ENCODE data around the gene RAB39A.

RAB39A gene

GRCh38 chr11:107969219-107969618, 41.0 kb downstream of the RAB39A start:
- no peaks in the 10 kb centered on the region for H3K36me3 ChIP-seq (ENCODE audit: control insufficient read depth, insufficient read depth, low read length)
- no peak overlapping the region for H3K4me3 ChIP-seq (replicated peaks; ENCODE audit: low read depth, low read length)
- no peak for DNase-seq (ENCODE audit: extremely low read depth, insufficient read length)
- H3K27me3 ChIP-seq (replicated peaks; ENCODE audit: control insufficient read depth, insufficient read depth, low read length) = no peaks in the 10 kb centered on the region
- no peak for TF ChIP-seq CTCF (IDR thresholded peaks at IDR 0.05; ENCODE audit: insufficient read depth, low read length, poor library complexity, severe bottlenecking)

- no peak for DNase-seq (ENCODE audit: extremely low read depth, insufficient read length)
- no peaks in the 10 kb centered on the region for H3K36me3 ChIP-seq (ENCODE audit: control insufficient read depth, insufficient read depth, low read length)
- no peaks in the 10 kb centered on the region for H3K27me3 ChIP-seq (replicated peaks; ENCODE audit: control insufficient read depth, insufficient read depth, low read length)
- no peak for TF ChIP-seq CTCF (IDR thresholded peaks at IDR 0.05; ENCODE audit: insufficient read depth, low read length, poor library complexity, severe bottlenecking)
- H3K4me3 ChIP-seq (replicated peaks; ENCODE audit: low read depth, low read length) = no peak overlapping the region
These were observed 41.8 kb downstream of the RAB39A start for GRCh38 chr11:107970049-107970448.

- Histone ChIP-seq H3K4me3 (replicated peaks; ENCODE audit: low read depth, low read length) (no peak overlapping the region), H3K27me3 (replicated peaks; ENCODE audit: control insufficient read depth, insufficient read depth, low read length) (no peaks in the 10 kb centered on the region), H3K36me3 (ENCODE audit: control insufficient read depth, insufficient read depth, low read length) (no peaks in the 10 kb centered on the region)
- no peak for DNase-seq (ENCODE audit: extremely low read depth, insufficient read length)
- TF ChIP-seq CTCF (IDR thresholded peaks at IDR 0.05; ENCODE audit: insufficient read depth, low read length, poor library complexity, severe bottlenecking) = no peak
These were observed 45.4 kb downstream of the RAB39A start for GRCh38 chr11:107973641-107974040.

- no peak for TF ChIP-seq CTCF (IDR thresholded peaks at IDR 0.05; ENCODE audit: insufficient read depth, low read length, poor library complexity, severe bottlenecking)
- Histone ChIP-seq H3K27me3 (replicated peaks; ENCODE audit: control insufficient read depth, insufficient read depth, low read length) (no peaks in the 10 kb centered on the region), H3K36me3 (ENCODE audit: control insufficient read depth, insufficient read depth, low read length) (no peaks in the 10 kb centered on the region), H3K4me3 (replicated peaks; ENCODE audit: low read depth, low read length) (no peak overlapping the region)
- DNase-seq (ENCODE audit: extremely low read depth, insufficient read length) = no peak
These were observed 60.3 kb downstream of the RAB39A start for GRCh38 chr11:107988397-107989158.

GRCh38 chr11:107991868-107992414, 63.7 kb downstream of the RAB39A start:
- TF ChIP-seq CTCF (IDR thresholded peaks at IDR 0.05; ENCODE audit: insufficient read depth, low read length, poor library complexity, severe bottlenecking) = no peak
- Histone ChIP-seq H3K4me3 (replicated peaks; ENCODE audit: low read depth, low read length) (no peak overlapping the region), H3K27me3 (replicated peaks; ENCODE audit: control insufficient read depth, insufficient read depth, low read length) (no peaks in the 10 kb centered on the region), H3K36me3 (ENCODE audit: control insufficient read depth, insufficient read depth, low read length) (no peaks in the 10 kb centered on the region)
- DNase-seq (ENCODE audit: extremely low read depth, insufficient read length) = no peak

All from GM06990 (cell line).